Activated naive CD4-positive, alpha-beta T cell treated with anti-CD3 and anti-CD28 coated beads for 36 hours (primary cell): ENCODE results near the gene IRF2BPL. TPM values are rescaled to one million over a fixed set of nuclear protein-coding genes. Genes with fewer than 3 reads are reported as not detected.

Source experiments
- CTCF ChIA-PET: fragments of 350-600 bp; sonication (Branson Sonifier 250); formaldehyde crosslinking; loops from one replicate; lab custom pipeline; 2021; ENCODE audit warnings: antibody characterized with exemption; lab: Charles Lee
- DNase-seq: peaks from one replicate; pipeline ENCODE4 v3.0.0-alpha.2; 2020
- H3K27ac Mint-ChIP-seq: one replicate; pipeline ENCODE4 v1.8.0; 2021; ENCODE audit warnings: mild to moderate bottlenecking, mixed read lengths
- H3K27me3 Mint-ChIP-seq: one replicate; pipeline ENCODE4 v1.8.0; 2021; ENCODE audit warnings: low read depth, mixed read lengths
- H3K36me3 Mint-ChIP-seq: one replicate; pipeline ENCODE4 v1.8.0; 2021; ENCODE audit warnings: low read depth, mixed read lengths
- H3K4me1 Mint-ChIP-seq: one replicate; pipeline ENCODE4 v1.8.0; 2021; ENCODE audit warnings: low read depth, mixed read lengths
- H3K4me3 Mint-ChIP-seq: one replicate; pipeline ENCODE4 v1.8.0; 2021; ENCODE audit warnings: mild to moderate bottlenecking, moderate library complexity, mixed read lengths
- H3K9me3 Mint-ChIP-seq: one replicate; pipeline ENCODE4 v1.8.0; 2021; ENCODE audit warnings: mixed read lengths
- intact Hi-C: fragments of 100-400 bp; cut with micrococcal nuclease; formaldehyde crosslinking; loops from one replicate; pipeline ENCODE4 v1.15.1; 2023
- total RNA-seq, 2 experiments: library from RNA; stranded (reverse); gene quantifications; one replicate each; pipeline ENCODE4 v1.2.3, GENCODE V29; 2021

Gene IRF2BPL
- total RNA-seq, 2 experiments from 2014 or later: 34.8 to 35.2 TPM

DNA sequence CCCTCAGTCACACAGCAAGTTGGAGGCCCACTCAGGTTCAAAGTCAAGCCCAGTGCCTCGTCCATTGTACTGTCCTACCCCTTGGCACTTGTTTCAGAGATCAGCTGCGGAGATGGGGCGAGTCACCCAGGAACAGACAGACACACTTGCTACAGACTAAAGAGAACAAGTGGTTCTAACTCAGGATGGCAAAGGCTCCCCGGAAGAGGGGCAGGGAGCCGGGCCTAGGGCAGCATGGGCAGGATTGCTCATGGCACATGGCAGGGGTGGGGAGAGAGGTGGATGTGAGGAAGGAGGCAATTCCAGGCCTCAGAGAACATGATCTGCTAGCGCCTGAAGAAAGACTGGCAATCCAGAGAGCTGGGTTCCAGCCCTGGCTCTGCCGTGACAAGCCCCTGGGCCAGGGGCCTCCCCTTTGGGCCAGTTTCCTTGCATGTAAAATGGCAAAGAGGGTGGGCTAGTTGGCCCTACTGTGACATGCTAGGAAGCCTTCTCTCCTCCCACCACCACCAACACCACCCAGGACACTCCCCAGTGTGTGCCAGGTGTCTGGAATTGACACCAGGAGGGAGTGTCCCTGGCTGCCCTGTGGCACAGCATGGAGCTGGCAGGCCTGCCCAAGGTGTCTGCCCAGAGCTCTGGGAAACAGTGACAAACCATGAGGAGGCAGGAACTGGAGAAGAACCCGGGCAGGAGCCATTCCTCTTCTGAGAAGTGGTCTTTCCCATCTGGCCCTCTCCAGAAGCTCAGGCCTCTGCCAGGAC is 24.0 kb upstream of the IRF2BPL start:
- intact Hi-C loops: loop anchor here (1.0 kb wide), 7 partner anchors 9 to 176 kb away; partner anchors contain the start of gene IRF2BPL
- peak overlapping the region; percentile 53 for H3K27ac Mint-ChIP-seq
- H3K9me3 Mint-ChIP-seq: peaks cover 5% of the 10 kb centered on the region
- H3K4me1 Mint-ChIP-seq: peaks cover 21% of the 10 kb centered on the region
- no peaks in the 10 kb centered on the region for H3K27me3 Mint-ChIP-seq
- peak; percentile 51 for DNase-seq
- no peak overlapping the region for H3K4me3 Mint-ChIP-seq
- CTCF ChIA-PET: interaction anchor here (0.6 to 8.7 kb wide), 44 partner anchors 8 to 183 kb away, joined by 3 to 299 read pairs (median 6); partner anchors contain the start of gene IRF2BPL
- H3K36me3 Mint-ChIP-seq: peaks cover 4% of the 10 kb centered on the region

DNA sequence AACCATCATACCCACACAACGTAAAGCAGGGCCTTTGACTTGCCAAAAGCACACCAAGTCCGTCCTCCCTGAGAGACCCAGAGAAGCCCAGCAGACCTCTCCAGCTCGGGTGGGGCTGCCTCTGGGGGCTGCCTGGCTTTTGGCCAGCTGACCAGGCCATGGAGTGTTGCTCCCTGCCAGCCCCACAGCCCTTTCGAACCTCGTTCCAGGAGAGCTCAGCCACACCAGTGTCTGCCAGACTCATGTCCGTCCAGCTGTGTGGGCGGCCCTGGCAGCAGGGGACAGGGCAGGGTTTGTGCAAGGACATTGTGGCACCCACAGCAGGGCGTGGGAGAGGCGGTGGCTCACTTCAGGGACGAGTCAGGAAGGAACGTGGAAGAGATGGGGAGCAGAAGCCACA is 22.6 kb upstream of the IRF2BPL start:
- CTCF ChIA-PET: interaction anchor here (0.5 to 8.7 kb wide), 11 partner anchors 8 to 175 kb away, joined by 3 to 299 read pairs (median 4); no protein-coding TSS in a partner anchor
- DNase-seq: no peak
- Mint-ChIP-seq H3K9me3 (peaks cover 5% of the 10 kb centered on the region), H3K27me3 (no peaks in the 10 kb centered on the region), H3K27ac (no peak overlapping the region), H3K36me3 (peaks cover 4% of the 10 kb centered on the region), H3K4me3 (no peak overlapping the region), H3K4me1 (peaks cover 29% of the 10 kb centered on the region)
- intact Hi-C loops: no loop called here

DNA sequence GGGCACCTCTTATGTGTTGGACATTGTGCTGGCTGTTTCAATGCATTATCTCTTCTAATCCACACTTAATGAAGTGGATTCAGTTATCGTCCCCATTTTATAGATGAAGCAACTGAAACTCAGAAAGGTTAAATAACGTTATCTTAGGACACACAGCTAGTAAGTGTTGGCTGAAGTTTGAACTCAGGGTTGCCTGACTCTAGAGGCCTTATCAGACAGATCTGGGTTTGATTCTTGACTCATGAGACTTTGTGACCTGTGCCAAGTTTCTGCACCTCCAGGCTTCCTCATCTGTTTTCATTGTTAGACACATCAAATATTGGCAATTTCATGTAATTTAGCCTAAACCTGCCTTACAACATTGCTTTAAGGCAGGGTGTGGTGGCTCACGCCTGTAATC is 18.2 kb upstream of the IRF2BPL start:
- Mint-ChIP-seq H3K36me3 (no peaks in the 10 kb centered on the region), H3K4me3 (no peak overlapping the region), H3K27me3 (no peaks in the 10 kb centered on the region), H3K9me3 (no peaks in the 10 kb centered on the region), H3K4me1 (peaks cover 48% of the 10 kb centered on the region), H3K27ac (no peak overlapping the region)
- CTCF ChIA-PET: interaction anchor here (0.6 to 8.5 kb wide), 8 partner anchors 8 to 134 kb away, joined by 3 to 76 read pairs (median 4); no protein-coding TSS in a partner anchor
- intact Hi-C loops: no loop called here
- no peak for DNase-seq

DNA sequence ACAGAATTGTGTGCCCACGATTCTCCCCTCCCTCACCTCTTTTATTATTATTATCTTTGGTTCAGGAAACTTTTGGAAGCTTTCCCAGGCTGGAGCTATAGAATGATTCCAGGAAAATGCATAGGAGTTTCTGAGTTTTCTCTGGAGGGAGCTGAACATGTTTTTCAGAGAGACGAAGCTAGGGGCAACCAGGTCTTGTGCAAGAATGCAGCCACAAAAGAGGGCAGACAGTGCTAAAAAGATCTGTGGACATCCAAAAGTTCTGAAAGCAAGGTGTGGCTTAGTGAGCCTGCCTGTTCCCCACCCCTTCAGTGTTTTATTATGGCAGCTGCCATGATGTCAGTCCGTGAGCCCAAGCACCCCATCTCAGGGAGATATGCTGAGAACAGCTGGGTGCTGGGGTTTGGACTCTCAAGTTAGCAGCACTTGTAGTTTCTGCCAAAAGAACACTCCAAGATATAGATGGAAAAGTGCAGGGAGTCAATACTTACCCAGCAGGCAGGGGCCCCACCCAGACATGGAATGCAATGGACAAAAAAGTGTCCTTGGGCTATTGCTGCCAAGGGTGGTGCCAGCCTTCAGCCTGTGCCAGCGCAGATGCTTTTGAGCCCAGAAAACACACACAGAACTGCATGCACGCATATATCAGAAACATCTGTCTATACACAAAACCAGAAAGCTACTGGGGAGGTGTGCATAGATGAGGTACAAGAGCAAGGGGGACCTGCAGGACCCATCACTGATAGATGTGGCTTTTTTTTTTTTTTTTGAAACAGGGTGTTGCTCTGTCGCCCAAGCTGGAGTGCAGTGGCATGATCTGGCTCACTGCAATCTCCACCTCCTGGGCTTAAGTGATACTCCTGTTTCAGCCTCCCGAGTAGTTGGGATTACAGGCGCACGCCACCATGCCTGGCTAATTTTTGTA is 17.0 kb upstream of the IRF2BPL start:
- Mint-ChIP-seq H3K4me1 (peaks cover 61% of the 10 kb centered on the region), H3K9me3 (no peaks in the 10 kb centered on the region), H3K27me3 (no peaks in the 10 kb centered on the region), H3K4me3 (no peak overlapping the region), H3K27ac (no peak overlapping the region), H3K36me3 (no peaks in the 10 kb centered on the region)
- no peak for DNase-seq
- intact Hi-C loops: no loop called here
- CTCF ChIA-PET: interaction anchor here (0.7 to 8.5 kb wide), 14 partner anchors 8 to 172 kb away, joined by 3 to 76 read pairs (median 5); no protein-coding TSS in a partner anchor

DNA sequence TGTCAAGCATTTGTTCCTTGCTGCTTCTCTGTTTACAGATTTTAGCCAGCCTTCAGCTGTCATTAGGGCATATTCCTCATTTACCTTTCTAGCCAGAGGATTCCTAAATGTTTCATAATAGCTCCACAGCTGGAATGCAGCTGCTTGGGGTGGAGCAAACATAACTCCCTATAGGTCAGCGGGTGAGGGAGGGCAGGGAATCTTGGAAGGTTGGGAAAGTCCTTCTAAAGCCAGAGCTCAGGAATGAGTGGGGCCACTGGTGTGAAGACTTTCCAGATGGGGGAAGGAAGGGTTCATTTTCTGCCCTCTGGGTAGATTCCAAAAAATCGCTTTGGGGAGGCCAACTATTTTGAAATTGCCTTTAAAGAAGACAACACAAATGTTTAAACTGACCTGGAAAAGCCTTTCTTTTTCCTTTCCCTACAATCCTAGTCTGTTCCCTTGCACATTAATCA is 16.3 kb upstream of the IRF2BPL start:
- intact Hi-C loops: loop anchor here (5.0 kb wide), 2 partner anchors 412 to 1503 kb away; partner anchors contain the start of genes AHSA1 and VIPAS39
- peak overlapping the region; percentile 99 for H3K27ac Mint-ChIP-seq
- H3K4me3 Mint-ChIP-seq: no peak overlapping the region
- H3K27me3 Mint-ChIP-seq: no peaks in the 10 kb centered on the region
- no peaks in the 10 kb centered on the region for H3K9me3 Mint-ChIP-seq
- peaks cover 63% of the 10 kb centered on the region for H3K4me1 Mint-ChIP-seq
- no peak for DNase-seq
- CTCF ChIA-PET: interaction anchor here (0.7 to 8.5 kb wide), 11 partner anchors 8 to 172 kb away, joined by 3 to 76 read pairs (median 4); no protein-coding TSS in a partner anchor
- no peaks in the 10 kb centered on the region for H3K36me3 Mint-ChIP-seq

DNA sequence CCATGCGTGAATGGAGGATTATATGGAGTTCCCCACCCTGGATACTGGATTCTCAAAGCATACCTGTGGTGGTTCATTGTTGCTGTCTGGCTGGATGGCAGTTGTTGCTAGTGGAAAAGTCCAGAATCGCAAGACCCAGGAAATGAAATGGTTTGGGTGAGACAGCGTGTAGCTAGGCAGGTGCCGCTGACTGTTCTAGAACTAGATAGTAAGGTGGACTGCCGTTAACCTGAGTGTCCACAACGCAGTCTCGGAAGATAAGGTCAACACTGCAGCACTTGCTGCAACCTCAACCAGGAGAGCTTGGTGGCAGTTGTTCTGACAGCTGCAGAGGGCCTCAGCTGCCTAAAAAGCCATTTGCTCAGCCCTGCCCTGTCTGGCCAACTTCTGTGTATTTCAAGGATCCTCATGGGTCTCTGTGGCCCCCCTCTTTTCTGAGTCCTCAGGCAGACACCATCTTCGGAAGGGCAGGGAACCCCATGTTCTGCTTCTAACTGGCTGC is 15.5 kb upstream of the IRF2BPL start:
- CTCF ChIA-PET: interaction anchor here (1.0 to 8.5 kb wide), 5 partner anchors 10 to 131 kb away, joined by 3 to 76 read pairs (median 3); no protein-coding TSS in a partner anchor
- no peaks in the 10 kb centered on the region for H3K27me3 Mint-ChIP-seq
- H3K4me3 Mint-ChIP-seq: no peak overlapping the region
- no peaks in the 10 kb centered on the region for H3K9me3 Mint-ChIP-seq
- DNase-seq: no peak
- H3K4me1 Mint-ChIP-seq: peaks cover 70% of the 10 kb centered on the region
- peak overlapping the region; percentile 99 for H3K27ac Mint-ChIP-seq
- intact Hi-C loops: loop anchor here (1.0 to 5.0 kb wide), 3 partner anchors 9 to 1502 kb away; partner anchors contain the start of genes AHSA1 and VIPAS39
- H3K36me3 Mint-ChIP-seq: no peaks in the 10 kb centered on the region

DNA sequence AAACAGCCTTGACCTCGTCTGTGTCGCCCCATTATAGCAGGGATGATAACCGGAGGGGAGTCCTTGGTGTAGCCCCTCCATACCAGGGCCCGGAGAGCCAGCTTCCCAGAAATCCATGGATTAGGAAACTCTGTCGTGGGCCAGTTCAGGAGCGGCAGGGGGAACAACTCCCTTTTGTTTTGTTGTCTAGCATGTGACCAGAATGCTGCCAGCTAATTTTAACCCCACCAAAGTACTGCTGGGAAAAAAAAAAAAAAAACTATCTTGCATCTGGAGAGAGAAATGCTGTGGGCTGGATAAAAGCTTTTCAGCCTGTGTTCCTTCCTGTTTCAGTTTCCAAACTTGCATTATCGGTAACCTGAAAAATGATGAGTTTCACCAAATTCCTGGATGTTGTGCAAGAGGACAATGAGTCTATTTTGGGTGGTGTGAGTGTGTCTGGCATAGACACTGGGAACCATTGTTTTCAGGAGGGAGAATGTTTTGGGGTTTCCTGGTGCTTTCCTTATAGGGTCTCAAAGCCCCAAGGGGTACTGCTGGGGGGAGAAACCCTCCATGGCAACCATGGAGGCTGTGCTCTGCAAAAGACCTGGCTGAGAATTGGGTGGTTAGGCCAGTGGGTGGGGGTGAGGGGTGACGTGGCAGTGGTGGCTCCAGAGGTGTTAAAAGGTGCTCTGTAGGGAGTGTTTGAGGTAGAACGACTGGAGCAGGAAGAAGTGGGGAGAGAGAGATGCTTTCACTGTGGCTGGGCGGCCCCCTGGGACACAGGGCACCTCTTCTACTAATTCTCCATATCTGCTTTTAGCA is 14.9 kb upstream of the IRF2BPL start:
- intact Hi-C loops: loop anchor here (1.0 to 5.0 kb wide), 3 partner anchors 10 to 1501 kb away; partner anchors contain the start of genes AHSA1 and VIPAS39
- CTCF ChIA-PET: interaction anchor here (0.8 to 8.5 kb wide), 13 partner anchors 8 to 170 kb away, joined by 3 to 76 read pairs (median 4); partner anchors contain the start of gene IRF2BPL
- Mint-ChIP-seq H3K36me3 (no peaks in the 10 kb centered on the region), H3K27ac (peak overlapping the region; percentile 99), H3K9me3 (no peaks in the 10 kb centered on the region), H3K4me3 (peak overlapping the region; percentile 0), H3K4me1 (peaks cover 77% of the 10 kb centered on the region), H3K27me3 (no peaks in the 10 kb centered on the region)
- peak; percentile 82 for DNase-seq

DNA sequence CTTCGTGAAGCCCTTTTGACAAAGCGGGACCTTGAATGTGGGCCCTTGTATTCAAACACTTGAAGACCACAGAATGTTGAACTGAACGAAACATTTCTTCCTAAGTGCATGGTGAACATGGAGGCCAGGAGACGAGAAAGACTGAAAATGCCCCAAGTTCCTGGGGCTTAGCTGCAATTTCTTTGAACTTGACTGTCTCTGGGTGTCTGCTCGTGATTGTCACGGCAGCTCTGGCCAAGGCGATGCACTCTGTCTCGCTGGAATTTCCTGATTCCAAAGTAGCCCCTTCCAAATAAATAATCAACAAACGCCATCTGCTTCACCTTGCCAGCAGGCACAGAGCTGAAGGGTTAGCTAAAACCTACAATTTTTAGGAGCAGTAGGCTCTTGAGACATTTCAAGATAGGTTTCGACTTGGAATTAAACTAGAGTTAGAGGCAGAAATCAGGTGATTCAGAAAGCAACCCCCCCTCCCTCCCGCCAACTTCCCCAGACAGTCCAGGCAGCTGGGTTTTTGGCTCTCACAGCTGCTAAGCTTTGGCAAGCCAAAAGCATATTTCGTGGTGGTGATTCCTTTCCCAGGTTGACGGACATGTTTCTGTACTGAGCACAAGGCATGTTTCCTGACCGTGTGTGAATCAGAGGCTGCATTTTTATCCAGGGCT is 13.5 kb upstream of the IRF2BPL start:
- H3K9me3 Mint-ChIP-seq: no peaks in the 10 kb centered on the region
- DNase-seq: peak; percentile 38
- intact Hi-C loops: loop anchor here (2.0 to 5.0 kb wide), 4 partner anchors 273 to 1500 kb away; partner anchors contain the start of genes AHSA1, GSTZ1, POMT2 and VIPAS39
- H3K27me3 Mint-ChIP-seq: no peaks in the 10 kb centered on the region
- H3K27ac Mint-ChIP-seq: peak overlapping the region; percentile 99
- peak overlapping the region; percentile 77 for H3K4me3 Mint-ChIP-seq
- H3K36me3 Mint-ChIP-seq: no peaks in the 10 kb centered on the region
- H3K4me1 Mint-ChIP-seq: peaks cover 90% of the 10 kb centered on the region
- CTCF ChIA-PET: interaction anchor here (0.6 to 8.5 kb wide), 14 partner anchors 8 to 129 kb away, joined by 3 to 76 read pairs (median 6); partner anchors contain the start of gene IRF2BPL

DNA sequence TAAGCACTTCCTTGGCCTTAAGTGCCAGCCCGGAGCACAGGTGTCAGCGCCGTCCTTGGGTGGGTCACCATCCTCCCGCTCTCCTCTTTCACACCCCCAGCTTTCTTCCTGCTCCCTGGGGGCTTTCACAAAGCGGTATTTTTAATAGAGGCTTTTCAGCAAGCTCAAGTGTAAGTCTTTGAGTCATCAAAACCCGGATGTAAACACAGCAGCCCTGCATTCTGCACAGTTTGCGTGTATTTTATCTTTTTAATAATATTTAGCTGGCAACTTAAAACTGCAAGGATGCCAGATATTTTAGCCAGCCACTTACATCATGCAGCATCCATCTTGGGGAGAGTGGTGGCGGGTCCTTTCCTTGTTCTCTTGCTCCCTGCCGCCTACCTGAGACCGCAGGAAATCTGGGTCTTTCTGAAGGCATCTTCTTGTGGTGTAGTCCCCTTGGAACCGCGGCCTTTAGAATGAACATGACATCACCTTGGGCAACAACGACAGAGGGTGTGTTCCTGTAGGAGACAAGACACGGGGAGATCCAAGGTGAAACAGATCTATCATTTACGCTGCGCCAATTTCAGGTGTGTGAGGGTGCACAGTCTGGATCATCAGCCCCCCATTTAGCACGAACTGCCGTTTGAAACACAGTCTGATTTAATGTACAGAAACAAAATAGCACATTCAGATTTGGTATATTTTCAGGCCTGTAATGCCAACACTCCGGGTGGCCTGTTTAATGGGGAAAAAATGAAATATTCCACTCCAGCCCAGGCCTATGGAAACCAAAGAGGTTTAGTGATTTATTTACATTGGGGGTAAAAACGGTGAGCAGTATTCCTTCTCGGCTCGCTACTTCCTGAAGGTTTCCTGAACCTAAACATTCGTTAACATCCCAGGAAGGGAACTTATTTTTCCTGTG is 12.5 kb upstream of the IRF2BPL start:
- H3K4me3 Mint-ChIP-seq: peak overlapping the region; percentile 77
- intact Hi-C loops: loop anchor here (1.0 to 5.0 kb wide), 11 partner anchors 9 to 1499 kb away; partner anchors contain the start of genes AHSA1, CIPC, GSTZ1 and IRF2BPL
- no peaks in the 10 kb centered on the region for H3K27me3 Mint-ChIP-seq
- CTCF ChIA-PET: interaction anchor here (0.7 to 8.5 kb wide), 13 partner anchors 12 to 128 kb away, joined by 3 to 76 read pairs (median 7); no protein-coding TSS in a partner anchor
- H3K36me3 Mint-ChIP-seq: no peaks in the 10 kb centered on the region
- H3K4me1 Mint-ChIP-seq: peaks cover 90% of the 10 kb centered on the region
- H3K9me3 Mint-ChIP-seq: no peaks in the 10 kb centered on the region
- peak overlapping the region; percentile 99 for H3K27ac Mint-ChIP-seq
- peak; percentile 73 for DNase-seq
